GM18508 (cell line): ENCODE measurements around the gene CASP8AP2.
"Not testable (repeated sequence)": the region's sequence is repeated elsewhere in the genome, so short reads cannot be mapped to it uniquely, and the experiment has no call there.

Experiments
- ATAC-seq: cut with Tn5 transposase; IDR thresholded peaks from one replicate; pipeline ENCODE4 v1.9.1; 2021; ENCODE audit warnings: moderate number of reproducible peaks; ENCODE audit not compliant: insufficient read depth, unreplicated experiment

Gene CASP8AP2

GRCh38 chr6:89829472-89830169 lies at the start of gene CASP8AP2:
TSS of gene CASP8AP2 (plus strand) at chr6:89829880.
- ATAC-seq: peak; percentile 95

- ATAC-seq: no peak
These were observed 48.3 kb upstream of the CASP8AP2 start for GRCh38 chr6:89781070-89782034.

GRCh38 chr6:89782222-89782621 lies 47.5 kb upstream of the CASP8AP2 start:
- ATAC-seq: no peak

GRCh38 chr6:89783293-89783692 lies 46.4 kb upstream of the CASP8AP2 start:
- not testable (repeated sequence) for ATAC-seq

GRCh38 chr6:89784838-89785237 lies 44.8 kb upstream of the CASP8AP2 start:
- no peak for ATAC-seq

GRCh38 chr6:89786970-89787369 lies 42.7 kb upstream of the CASP8AP2 start:
- ATAC-seq: no peak

GRCh38 chr6:89787660-89788328 lies 41.9 kb upstream of the CASP8AP2 start:
- ATAC-seq: no peak

GRCh38 chr6:89789980-89790379 lies 39.7 kb upstream of the CASP8AP2 start:
- no peak for ATAC-seq

- no peak for ATAC-seq
These were observed 39.3 kb upstream of the CASP8AP2 start for GRCh38 chr6:89790403-89790802.

GRCh38 chr6:89792881-89793280 lies 36.8 kb upstream of the CASP8AP2 start:
- no peak for ATAC-seq

- no peak for ATAC-seq
These were observed 36.1 kb upstream of the CASP8AP2 start for GRCh38 chr6:89793586-89793985.

- no peak for ATAC-seq
These were observed 35.4 kb upstream of the CASP8AP2 start for GRCh38 chr6:89794324-89794723.

- ATAC-seq: no peak
These were observed 32.4 kb upstream of the CASP8AP2 start for GRCh38 chr6:89797317-89797716.

GRCh38 chr6:89799096-89799495 lies 30.6 kb upstream of the CASP8AP2 start:
- ATAC-seq: no peak

- no peak for ATAC-seq
These were observed 29.9 kb upstream of the CASP8AP2 start for GRCh38 chr6:89799756-89800155.

GRCh38 chr6:89803271-89803670 lies 26.4 kb upstream of the CASP8AP2 start:
- no peak for ATAC-seq

- ATAC-seq: no peak
These were observed 23.8 kb upstream of the CASP8AP2 start for GRCh38 chr6:89805814-89806371.

- no peak for ATAC-seq
These were observed 22.1 kb upstream of the CASP8AP2 start for GRCh38 chr6:89807581-89807980.

- not testable (repeated sequence) for ATAC-seq
These were observed 16.3 kb upstream of the CASP8AP2 start for GRCh38 chr6:89813422-89813821.

GRCh38 chr6:89817481-89817880 lies 12.2 kb upstream of the CASP8AP2 start:
- ATAC-seq: no peak

GRCh38 chr6:89818977-89819335 lies 10.7 kb upstream of the CASP8AP2 start:
- peak; percentile 16 for ATAC-seq
